LHCN-M2 (cell line): ENCODE data around the gene FAM72A. TPM values are rescaled to one million over a fixed set of nuclear protein-coding genes. Genes with fewer than 3 reads are reported as not detected.
"Not testable (repeated sequence)": the region's sequence is repeated elsewhere in the genome, so short reads cannot be mapped to it uniquely, and the experiment has no call there.

Experiments
- DNase-seq: peaks from one replicate; pipeline ENCODE4 v3.0.0-alpha.2; 2012; ENCODE audit warnings: low read depth
- total RNA-seq: library from RNA; depleted of rRNA; stranded (reverse); fragments of >200 nt; gene quantifications from 2 replicates; pipeline ENCODE4 v1.2.3, GENCODE V29; 2014; rRNA removed

FAM72A gene
- total RNA-seq, 1 experiment from 2014 or later: 4.6 TPM

GRCh38 chr1:206169794-206170193 lies 32.8 kb downstream of the FAM72A start:
- not testable (repeated sequence) for DNase-seq

GRCh38 chr1:206167350-206168029 lies 35.1 kb downstream of the FAM72A start:
- not testable (repeated sequence) for DNase-seq

GRCh38 chr1:206145771-206146290 lies 56.8 kb downstream of the FAM72A start:
- DNase-seq: peak; percentile 83

- DNase-seq: no peak
Observed at GRCh38 chr1:206144605-206145004, 58.0 kb downstream of the FAM72A start.

- DNase-seq: no peak
Observed at GRCh38 chr1:206143537-206144172, 59.0 kb downstream of the FAM72A start.

- no peak for DNase-seq
Observed at GRCh38 chr1:206142770-206143169, 59.9 kb downstream of the FAM72A start.

- no peak for DNase-seq
Observed at GRCh38 chr1:206142011-206142410, 60.6 kb downstream of the FAM72A start.

GRCh38 chr1:206136241-206136640 lies 66.4 kb downstream of the FAM72A start:
- no peak for DNase-seq

Other genes starting within 250 kb of the FAM72A start
- gene RAB7B, start 199.4 kb downstream of the FAM72A start, total RNA-seq: 3.4 and 3.9 TPM in 2 replicates
- not detected in 2 replicates for gene CTSE, start 178.9 kb downstream of the FAM72A start, total RNA-seq
- gene RHEX, start 149.7 kb downstream of the FAM72A start, total RNA-seq: not detected in 2 replicates
- not detected in 2 replicates for gene AVPR1B, start 85.5 kb downstream of the FAM72A start, total RNA-seq
- gene SRGAP2, start 702 bp upstream of the FAM72A start, total RNA-seq: 34.4 and 43.9 TPM in 2 replicates